Ascending aorta (tissue), 2 donors: ENCODE measurements around the gene ARHGEF25. TPM values are rescaled to one million over a fixed set of nuclear protein-coding genes. Genes with fewer than 3 reads are reported as not detected.
"Not testable (repeated sequence)": the region's sequence is repeated elsewhere in the genome, so short reads cannot be mapped to it uniquely, and the experiment has no call there.

Experiments used
- DNase-seq, 2 donors: peaks; one replicate each; pipeline ENCODE4 v3.0.0-alpha.2; 2019; ENCODE audit warnings: low spot score in 2 of 2
- H3K27ac ChIP-seq, 2 donors: fragments of 200-600 bp; sonication (generic); one replicate each; pipeline ENCODE4 v1.5.1; 2016 to 2017; ENCODE audit warnings: mild to moderate bottlenecking in 1 of 2
- H3K27me3 ChIP-seq: fragments of 200-600 bp; sonication (generic); one replicate; pipeline ENCODE4 v1.5.1; 2017
- H3K36me3 ChIP-seq, 2 donors: fragments of 200-600 bp; sonication (generic); one replicate each; pipeline ENCODE4 v1.5.1; 2016
- H3K4me1 ChIP-seq, 2 donors: fragments of 200-600 bp; sonication (generic); one replicate each; pipeline ENCODE4 v1.5.1; 2016 to 2017; ENCODE audit warnings: mild to moderate bottlenecking in 1 of 2
- H3K4me3 ChIP-seq, 2 donors: fragments of 200-600 bp; sonication (generic); one replicate each; pipeline ENCODE4 v1.5.1; 2016 to 2017; ENCODE audit warnings: mild to moderate bottlenecking in 1 of 2
- H3K9me3 ChIP-seq, 2 donors: fragments of 200-600 bp; sonication (generic); one replicate each; pipeline ENCODE4 v1.5.1; 2016
- intact Hi-C: fragments of 100-400 bp; cut with DNase I; formaldehyde crosslinking; loops from one replicate; pipeline ENCODE4 v1.15.1; 2023
- total RNA-seq: library from RNA; depleted of rRNA; stranded (reverse); fragments of >200 nt; gene quantifications from one replicate; pipeline ENCODE4 v1.1.0, GENCODE V29; 2016
- TF ChIP-seq, protein P1 (sequence below), 3 experiments: fragments of 200-600 bp in 2 of 3; fragments of 450-650 bp in 1 of 3; sonication (generic) in 2 of 3; IDR thresholded peaks; one replicate each; pipeline ENCODE4 v1.5.1; 2016 to 2019; ENCODE audit warnings: antibody characterized with exemption in 3 of 3, mild to moderate bottlenecking in 1 of 3, moderate library complexity in 1 of 3

ARHGEF25 gene
- total RNA-seq = 47.8 TPM

DNA sequence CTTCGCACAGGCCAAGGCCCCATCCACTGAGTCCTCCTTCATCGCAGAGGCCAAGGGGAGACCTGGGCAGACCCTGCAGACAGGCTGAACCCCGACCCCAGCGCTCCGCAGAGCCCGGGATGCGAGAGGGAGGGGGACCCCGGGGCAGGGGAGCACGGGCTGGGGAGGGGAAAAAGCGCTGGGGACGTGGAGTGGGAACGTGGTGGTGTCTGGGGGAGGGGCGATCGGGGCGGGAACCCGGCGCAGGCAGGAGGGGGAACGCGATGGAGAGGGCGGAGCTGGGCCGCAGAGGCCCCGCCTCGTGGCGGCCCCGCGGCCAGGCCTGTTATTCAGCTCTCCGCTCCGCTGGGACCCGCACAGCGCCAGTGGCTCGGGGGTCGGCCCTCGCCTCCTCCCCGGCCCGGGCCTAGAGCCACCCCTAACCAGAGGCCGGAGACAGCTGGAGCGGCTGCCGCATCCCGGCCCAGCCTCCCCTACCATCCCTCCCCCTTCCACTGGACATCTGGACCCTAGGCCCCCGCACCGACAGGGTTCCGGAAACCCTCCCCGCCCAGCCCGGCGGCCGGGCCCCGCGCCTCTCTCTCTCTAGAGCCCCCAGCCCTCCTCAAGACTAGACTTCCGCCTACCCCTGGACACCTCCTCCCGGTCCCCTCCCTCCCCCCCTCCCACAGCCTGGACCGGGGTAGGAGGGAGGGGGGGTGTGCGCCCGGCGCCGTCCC, at the start of gene ARHGEF25:
TSS of gene ARHGEF25 (plus strand) at position 328 of the 719 bp plus-strand sequence. CDS start 460 bp downstream, outside the sequence.
- intact Hi-C loops = loop anchor here (2.0 to 5.0 kb wide), 2 partner anchors 20 to 81 kb away; partner anchors contain the start of genes OS9 and PIP4K2C
- peaks cover 17 to 39% of the 10 kb centered on the region in 2 donors for H3K36me3 ChIP-seq
- H3K4me3 ChIP-seq = peak within 1 kb of the TSS; percentile 70 to 88
- peak within 1 kb of the TSS; percentile 87 to 97 for H3K27ac ChIP-seq
- H3K27me3 ChIP-seq = no peaks in the 10 kb centered on the region
- peak in 1 of 2 donors; percentile 86 for DNase-seq
- peaks cover 6 to 39% of the 10 kb centered on the region in 2 donors for H3K4me1 ChIP-seq
- TF ChIP-seq, protein P1, sequence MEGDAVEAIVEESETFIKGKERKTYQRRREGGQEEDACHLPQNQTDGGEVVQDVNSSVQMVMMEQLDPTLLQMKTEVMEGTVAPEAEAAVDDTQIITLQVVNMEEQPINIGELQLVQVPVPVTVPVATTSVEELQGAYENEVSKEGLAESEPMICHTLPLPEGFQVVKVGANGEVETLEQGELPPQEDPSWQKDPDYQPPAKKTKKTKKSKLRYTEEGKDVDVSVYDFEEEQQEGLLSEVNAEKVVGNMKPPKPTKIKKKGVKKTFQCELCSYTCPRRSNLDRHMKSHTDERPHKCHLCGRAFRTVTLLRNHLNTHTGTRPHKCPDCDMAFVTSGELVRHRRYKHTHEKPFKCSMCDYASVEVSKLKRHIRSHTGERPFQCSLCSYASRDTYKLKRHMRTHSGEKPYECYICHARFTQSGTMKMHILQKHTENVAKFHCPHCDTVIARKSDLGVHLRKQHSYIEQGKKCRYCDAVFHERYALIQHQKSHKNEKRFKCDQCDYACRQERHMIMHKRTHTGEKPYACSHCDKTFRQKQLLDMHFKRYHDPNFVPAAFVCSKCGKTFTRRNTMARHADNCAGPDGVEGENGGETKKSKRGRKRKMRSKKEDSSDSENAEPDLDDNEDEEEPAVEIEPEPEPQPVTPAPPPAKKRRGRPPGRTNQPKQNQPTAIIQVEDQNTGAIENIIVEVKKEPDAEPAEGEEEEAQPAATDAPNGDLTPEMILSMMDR (IDR thresholded peaks at IDR 0.05) = no peak
- H3K9me3 ChIP-seq = no peaks in the 10 kb centered on the region

DNA sequence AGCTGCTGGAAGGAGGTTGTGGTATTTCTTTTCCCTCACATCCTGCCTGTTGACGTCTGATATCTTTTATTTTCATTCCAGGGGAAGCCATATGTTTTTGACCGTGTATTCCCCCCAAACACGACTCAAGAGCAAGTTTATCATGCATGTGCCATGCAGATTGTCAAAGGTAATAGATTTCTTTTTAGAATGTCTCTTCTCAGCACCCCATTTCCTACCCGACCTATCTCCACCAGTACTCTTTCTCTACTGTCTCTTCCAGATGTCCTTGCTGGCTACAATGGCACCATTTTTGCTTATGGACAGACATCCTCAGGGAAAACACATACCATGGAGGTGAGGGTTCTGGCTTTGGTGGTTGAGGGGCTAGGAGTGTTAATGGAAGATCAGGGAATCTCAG, 47.9 kb upstream of the ARHGEF25 start:
- intact Hi-C loops = no loop called here
- Histone ChIP-seq H3K36me3 (peaks cover 3 to 12% of the 10 kb centered on the region in 2 donors), H3K4me1 (no peaks in the 10 kb centered on the region), H3K4me3 (no peak overlapping the region), H3K9me3 (no peaks in the 10 kb centered on the region), H3K27ac (no peak overlapping the region), H3K27me3 (no peaks in the 10 kb centered on the region)
- TF ChIP-seq, protein P1 (IDR thresholded peaks at IDR 0.05) = no peak
- DNase-seq = no peak

DNA sequence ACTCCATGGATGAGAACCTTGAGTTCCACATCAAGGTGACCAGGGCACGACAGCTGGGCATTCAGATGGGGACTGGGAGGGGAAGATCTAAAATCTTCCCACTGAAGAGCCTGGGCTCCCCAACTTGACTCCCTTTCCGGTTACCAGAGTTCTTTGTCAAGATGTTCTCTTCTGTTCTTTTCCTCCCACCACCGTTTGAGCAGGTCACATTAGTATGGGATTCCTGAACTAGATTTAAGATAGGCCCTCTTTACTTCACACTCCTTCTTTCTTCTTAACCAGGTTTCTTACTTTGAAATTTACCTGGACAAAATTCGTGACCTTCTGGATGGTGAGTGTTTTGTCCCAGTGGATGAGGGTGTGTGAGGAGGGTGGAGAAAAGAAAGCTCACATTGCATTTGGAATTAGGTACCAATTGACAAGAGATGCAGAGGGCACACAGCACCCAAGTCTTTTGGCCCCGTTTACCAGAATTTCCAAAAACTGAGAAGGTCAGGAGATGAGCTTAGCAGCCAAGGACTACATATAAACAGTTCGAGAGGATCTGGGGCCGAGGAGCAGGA, 47.0 kb upstream of the ARHGEF25 start:
- Histone ChIP-seq H3K27ac (no peak overlapping the region), H3K36me3 (peaks cover 8 to 12% of the 10 kb centered on the region in 2 donors), H3K9me3 (no peaks in the 10 kb centered on the region), H3K4me3 (no peak overlapping the region), H3K27me3 (no peaks in the 10 kb centered on the region), H3K4me1 (no peaks in the 10 kb centered on the region)
- intact Hi-C loops = no loop called here
- DNase-seq = no peak
- TF ChIP-seq, protein P1 (IDR thresholded peaks at IDR 0.05) = no peak

DNA sequence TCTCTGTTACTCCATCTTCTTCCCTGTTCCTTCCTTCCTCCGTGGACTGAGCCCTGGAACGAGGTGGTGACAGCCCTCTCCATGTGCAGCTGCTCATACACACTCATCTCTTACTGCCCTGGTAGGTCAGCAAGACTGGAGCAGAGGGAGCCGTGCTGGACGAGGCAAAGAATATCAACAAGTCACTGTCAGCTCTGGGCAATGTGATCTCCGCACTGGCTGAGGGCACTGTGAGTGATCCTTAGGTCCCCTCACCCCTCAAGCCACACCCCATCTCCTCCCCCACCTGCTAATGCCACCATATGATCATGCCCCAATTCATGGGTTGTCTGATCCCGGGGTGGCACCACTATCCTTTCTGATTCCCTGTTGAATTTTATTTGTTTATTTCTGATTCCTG, 42.4 kb upstream of the ARHGEF25 start:
- Histone ChIP-seq H3K4me1 (no peaks in the 10 kb centered on the region), H3K4me3 (no peak overlapping the region), H3K27me3 (no peaks in the 10 kb centered on the region), H3K27ac (no peak overlapping the region), H3K9me3 (no peaks in the 10 kb centered on the region), H3K36me3 (peaks cover 17 to 33% of the 10 kb centered on the region in 2 donors)
- intact Hi-C loops = no loop called here
- DNase-seq = no peak
- TF ChIP-seq, protein P1 (IDR thresholded peaks at IDR 0.05) = no peak

DNA sequence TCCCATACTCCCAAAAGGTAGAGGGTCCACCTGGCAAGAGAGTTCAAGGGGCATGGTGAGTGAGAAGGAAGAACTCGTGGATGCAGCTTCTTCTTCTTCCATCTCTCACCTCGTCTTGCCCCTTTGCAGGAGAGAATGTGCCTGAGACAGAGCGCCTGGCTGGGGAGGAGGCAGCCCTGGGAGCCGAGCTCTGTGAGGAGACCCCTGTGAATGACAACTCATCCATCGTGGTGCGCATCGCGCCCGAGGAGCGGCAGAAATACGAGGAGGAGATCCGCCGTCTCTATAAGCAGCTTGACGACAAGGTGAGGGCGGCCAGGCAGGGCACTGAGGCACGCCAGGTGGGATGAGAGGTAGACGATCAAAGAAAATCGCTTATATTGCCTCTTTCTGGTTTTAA, 41.4 kb upstream of the ARHGEF25 start:
- intact Hi-C loops = no loop called here
- TF ChIP-seq, protein P1 (IDR thresholded peaks at IDR 0.05) = no peak
- DNase-seq = no peak
- Histone ChIP-seq H3K4me3 (no peak overlapping the region), H3K36me3 (peaks cover 14 to 28% of the 10 kb centered on the region in 2 donors), H3K27me3 (no peaks in the 10 kb centered on the region), H3K27ac (no peak overlapping the region), H3K4me1 (no peaks in the 10 kb centered on the region), H3K9me3 (no peaks in the 10 kb centered on the region)

DNA sequence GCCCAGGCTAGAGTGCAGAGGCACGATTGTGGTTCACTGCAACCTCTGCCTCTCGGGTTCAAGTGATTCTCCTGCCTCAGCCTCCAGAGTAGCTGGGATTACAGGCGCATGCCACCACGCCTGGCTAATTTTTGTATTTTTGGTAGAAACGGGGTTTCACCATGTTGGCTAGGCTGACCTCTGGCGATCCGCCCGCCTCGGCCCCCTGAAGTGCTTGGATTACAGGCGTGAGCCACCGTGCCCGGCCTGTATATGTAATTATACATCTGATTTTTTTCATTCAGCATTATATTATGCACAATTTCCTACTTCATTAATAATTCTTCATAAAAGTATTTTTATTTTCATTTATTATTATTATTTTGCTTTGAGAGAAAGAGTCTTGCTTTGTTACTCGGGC, 40.8 kb upstream of the ARHGEF25 start:
- H3K9me3 ChIP-seq, H3K4me1 ChIP-seq, H3K27ac ChIP-seq, H3K4me3 ChIP-seq, intact Hi-C loops, DNase-seq, H3K27me3 ChIP-seq: not testable (repeated sequence)
- H3K36me3 ChIP-seq = peaks cover 14 to 31% of the 10 kb centered on the region in 2 donors
